Ascending aorta (tissue), 2 donors: ENCODE results near the gene ANKRD44. TPM values are rescaled to one million over a fixed set of nuclear protein-coding genes. Genes with fewer than 3 reads are reported as not detected.
A peak's percentile ranks its signal among the peaks of the same experiment; 100 is the strongest.

ENCODE experiments used
- DNase-seq, 2 donors: peaks; one replicate each; pipeline ENCODE4 v3.0.0-alpha.2; 2019; ENCODE audit warnings: low spot score in 2 of 2
- H3K27ac ChIP-seq, 2 donors: fragments of 200-600 bp; sonication (generic); one replicate each; pipeline ENCODE4 v1.5.1; 2016 to 2017; ENCODE audit warnings: mild to moderate bottlenecking in 1 of 2
- H3K27me3 ChIP-seq: fragments of 200-600 bp; sonication (generic); one replicate; pipeline ENCODE4 v1.5.1; 2017
- H3K36me3 ChIP-seq, 2 donors: fragments of 200-600 bp; sonication (generic); one replicate each; pipeline ENCODE4 v1.5.1; 2016
- H3K4me1 ChIP-seq, 2 donors: fragments of 200-600 bp; sonication (generic); one replicate each; pipeline ENCODE4 v1.5.1; 2016 to 2017; ENCODE audit warnings: mild to moderate bottlenecking in 1 of 2
- H3K4me3 ChIP-seq, 2 donors: fragments of 200-600 bp; sonication (generic); one replicate each; pipeline ENCODE4 v1.5.1; 2016 to 2017; ENCODE audit warnings: mild to moderate bottlenecking in 1 of 2
- H3K9me3 ChIP-seq, 2 donors: fragments of 200-600 bp; sonication (generic); one replicate each; pipeline ENCODE4 v1.5.1; 2016
- CTCF ChIP-seq, 3 experiments: fragments of 200-600 bp in 2 of 3; fragments of 450-650 bp in 1 of 3; sonication (generic) in 2 of 3; IDR thresholded peaks; one replicate each; pipeline ENCODE4 v1.5.1; 2016 to 2019; ENCODE audit warnings: antibody characterized with exemption in 3 of 3, mild to moderate bottlenecking in 1 of 3, moderate library complexity in 1 of 3
- intact Hi-C: fragments of 100-400 bp; cut with DNase I; formaldehyde crosslinking; loops from one replicate; pipeline ENCODE4 v1.15.1; 2023
- total RNA-seq: library from RNA; depleted of rRNA; stranded (reverse); fragments of >200 nt; gene quantifications from one replicate; pipeline ENCODE4 v1.1.0, GENCODE V29; 2016

ANKRD44 gene
- total RNA-seq, 1 donor from 2014 or later, result 66.3 TPM

DNA sequence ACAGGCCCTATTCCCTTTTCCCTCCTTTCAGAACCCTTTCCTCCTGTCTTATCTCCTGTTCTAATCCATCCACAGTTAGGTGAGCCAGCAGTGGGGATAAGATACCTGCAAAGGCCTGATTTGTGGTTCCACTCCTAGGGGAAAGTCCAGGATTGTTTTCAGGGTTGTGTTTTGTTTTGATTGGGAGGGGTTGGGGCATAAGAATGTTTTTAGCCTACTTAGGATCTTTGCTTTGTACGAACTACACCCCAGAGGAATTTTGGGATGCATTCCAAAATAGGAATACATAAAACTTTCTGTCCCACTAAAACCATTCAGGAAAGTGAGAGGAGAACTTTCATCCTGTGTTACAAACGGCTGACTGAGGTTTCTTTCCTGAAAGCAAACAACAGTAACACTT, 233.2 kb downstream of the ANKRD44 start:
- no peaks in the 10 kb centered on the region for H3K9me3 ChIP-seq
- no peaks in the 10 kb centered on the region for H3K36me3 ChIP-seq
- H3K27ac ChIP-seq, result peak overlapping the region; percentile 16 to 50
- no peak for DNase-seq
- peaks cover 9 to 31% of the 10 kb centered on the region in 2 donors for H3K4me1 ChIP-seq
- no peak overlapping the region for H3K4me3 ChIP-seq
- H3K27me3 ChIP-seq, result no peaks in the 10 kb centered on the region
- intact Hi-C loops, result loop anchor here (5.0 kb wide), 1 partner anchor 150 kb away; the partner anchor contains the start of gene PGAP1
- TF ChIP-seq CTCF (IDR thresholded peaks at IDR 0.05), result no peak

GRCh38 chr2:197076652-197077051, 233.9 kb downstream of the ANKRD44 start:
- Histone ChIP-seq H3K9me3 (no peaks in the 10 kb centered on the region), H3K4me1 (peaks cover 9 to 31% of the 10 kb centered on the region in 2 donors), H3K27ac (peak overlapping the region in 1 of 2 donors; percentile 16), H3K36me3 (no peaks in the 10 kb centered on the region), H3K4me3 (no peak overlapping the region), H3K27me3 (no peaks in the 10 kb centered on the region)
- DNase-seq, result no peak
- TF ChIP-seq CTCF (IDR thresholded peaks at IDR 0.05), result no peak
- intact Hi-C loops, result loop anchor here (5.0 kb wide), 1 partner anchor 149 kb away; the partner anchor contains the start of gene PGAP1

- H3K27me3 ChIP-seq, result no peaks in the 10 kb centered on the region
- intact Hi-C loops, result loop anchor here (5.0 kb wide), 1 partner anchor 149 kb away; the partner anchor contains the start of gene PGAP1
- no peaks in the 10 kb centered on the region for H3K36me3 ChIP-seq
- peak; percentile 13 to 22 (median 14) for TF ChIP-seq CTCF (IDR thresholded peaks at IDR 0.05)
- H3K27ac ChIP-seq, result no peak overlapping the region
- DNase-seq, result no peak
- no peak overlapping the region for H3K4me3 ChIP-seq
- peaks cover 7 to 25% of the 10 kb centered on the region in 2 donors for H3K4me1 ChIP-seq
- H3K9me3 ChIP-seq, result no peaks in the 10 kb centered on the region
Measured at GRCh38 chr2:197075754-197076337, 234.7 kb downstream of the ANKRD44 start.

DNA sequence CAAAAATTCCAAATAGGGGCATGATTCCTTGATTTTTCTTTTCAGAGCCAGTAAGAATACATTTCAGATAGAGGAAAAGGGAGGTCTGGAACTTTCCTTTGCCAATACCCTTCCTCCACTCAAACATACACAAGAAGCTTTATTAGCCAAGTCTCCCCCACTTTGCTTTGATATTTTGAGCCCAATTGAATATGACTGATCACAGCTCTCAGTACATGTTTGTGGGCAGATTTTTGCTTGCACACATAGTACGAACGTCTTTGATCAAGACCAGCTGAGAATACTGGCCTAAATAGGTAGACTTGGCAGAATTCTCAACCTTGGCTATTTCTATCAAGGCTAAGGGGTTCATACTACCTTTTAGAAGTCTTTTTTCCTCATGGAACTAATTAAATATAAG, 235.3 kb downstream of the ANKRD44 start:
- no peak for TF ChIP-seq CTCF (IDR thresholded peaks at IDR 0.05)
- DNase-seq, result no peak
- Histone ChIP-seq H3K27me3 (no peaks in the 10 kb centered on the region), H3K9me3 (no peaks in the 10 kb centered on the region), H3K4me1 (peaks cover 1 to 19% of the 10 kb centered on the region in 2 donors), H3K4me3 (no peak overlapping the region), H3K27ac (no peak overlapping the region), H3K36me3 (no peaks in the 10 kb centered on the region)
- intact Hi-C loops, result loop anchor here (5.0 kb wide), 1 partner anchor 148 kb away; the partner anchor contains the start of gene PGAP1

- intact Hi-C loops, result no loop called here
- Histone ChIP-seq H3K27me3 (no peaks in the 10 kb centered on the region), H3K4me1 (peaks cover 0 to 8% of the 10 kb centered on the region in 2 donors), H3K27ac (no peak overlapping the region), H3K9me3 (no peaks in the 10 kb centered on the region), H3K4me3 (no peak overlapping the region), H3K36me3 (no peaks in the 10 kb centered on the region)
- TF ChIP-seq CTCF (IDR thresholded peaks at IDR 0.05), result no peak
- no peak for DNase-seq
Measured at GRCh38 chr2:197073701-197074433, 236.7 kb downstream of the ANKRD44 start.
